Neural progenitor cell (in vitro differentiated cells): Measurements from ENCODE around the gene BCAS1. TPM values are rescaled to one million over a fixed set of nuclear protein-coding genes. Genes with fewer than 3 reads are reported as not detected.

Source experiments
- DNase-seq: peaks from one replicate; pipeline ENCODE4 v3.0.0-alpha.2; 2016; ENCODE audit warnings: low spot score
- H2AFZ ChIP-seq: fragments of 200-600 bp; sonication (generic); replicated peaks from 2 replicates; pipeline ENCODE4 v1.6.1; 2016; ENCODE audit warnings: antibody characterized with exemption
- H3F3A ChIP-seq: fragments of 200-600 bp; sonication (generic); 2 replicates; pipeline ENCODE4 v1.6.1; 2016; ENCODE audit warnings: antibody characterized with exemption, low read depth
- H3K27ac ChIP-seq: fragments of 200-600 bp; sonication (generic); 2 replicates; pipeline ENCODE4 v1.5.1; 2016; ENCODE audit warnings: mild to moderate bottlenecking
- H3K27me3 ChIP-seq: fragments of 200-600 bp; sonication (generic); 2 replicates; pipeline ENCODE4 v1.6.1; 2016; ENCODE audit warnings: mild to moderate bottlenecking, moderate library complexity
- H3K36me3 ChIP-seq: fragments of 200-600 bp; sonication (generic); 2 replicates; pipeline ENCODE4 v1.5.1; 2016
- H3K4me1 ChIP-seq: fragments of 200-600 bp; sonication (generic); 2 replicates; pipeline ENCODE4 v1.6.1; 2016; ENCODE audit warnings: mixed run types
- H3K4me2 ChIP-seq: fragments of 200-600 bp; sonication (generic); 2 replicates; pipeline ENCODE4 v1.6.1; 2016
- H3K4me3 ChIP-seq: fragments of 200-600 bp; sonication (generic); 2 replicates; pipeline ENCODE4 v1.5.1; 2016
- H3K79me2 ChIP-seq: fragments of 200-600 bp; sonication (generic); 2 replicates; pipeline ENCODE4 v1.6.1; 2016; ENCODE audit warnings: low read depth
- H3K9ac ChIP-seq: fragments of 200-600 bp; sonication (generic); 2 replicates; pipeline ENCODE4 v1.6.1; 2016
- H3K9me3 ChIP-seq: fragments of 200-600 bp; sonication (generic); 2 replicates; pipeline ENCODE4 v1.5.1; 2016; ENCODE audit warnings: low read depth
- H4K20me1 ChIP-seq: fragments of 200-600 bp; sonication (generic); 2 replicates; pipeline ENCODE4 v1.6.1; 2016; ENCODE audit warnings: low read depth
- H3K27ac Mint-ChIP-seq: 3 replicates; pipeline ENCODE4 v1.8.0; 2021; ENCODE audit warnings: mixed read lengths
- H3K27me3 Mint-ChIP-seq: 2 replicates; pipeline ENCODE4 v1.8.0; 2022; ENCODE audit warnings: low read depth, mild to moderate bottlenecking, inconsistent platforms, moderate library complexity, mixed read lengths; ENCODE audit not compliant: insufficient read depth
- H3K36me3 Mint-ChIP-seq: 3 replicates; pipeline ENCODE4 v1.8.0; 2021; ENCODE audit warnings: mixed read lengths
- H3K4me1 Mint-ChIP-seq: 3 replicates; pipeline ENCODE4 v1.8.0; 2021; ENCODE audit warnings: mixed read lengths
- H3K4me3 Mint-ChIP-seq: 3 replicates; pipeline ENCODE4 v1.8.0; 2021; ENCODE audit warnings: mild to moderate bottlenecking, moderate library complexity, mixed read lengths
- H3K9me3 Mint-ChIP-seq: 3 replicates; pipeline ENCODE4 v1.8.0; 2020; ENCODE audit warnings: mixed read lengths
- EZH2 ChIP-seq: fragments of 200-600 bp; sonication (generic); IDR thresholded peaks from 2 replicates; pipeline ENCODE4 v1.6.1; 2017; ENCODE audit warnings: antibody characterized with exemption, mild to moderate bottlenecking, moderate library complexity
- EZH2phosphoT487 ChIP-seq: fragments of 200-600 bp; sonication (generic); IDR thresholded peaks from 2 replicates; pipeline ENCODE4 v1.6.1; 2017; ENCODE audit warnings: antibody characterized with exemption
- total RNA-seq: library from RNA; depleted of rRNA; stranded (reverse); fragments of >200 nt; gene quantifications from 2 replicates; pipeline ENCODE4 v1.2.3, GENCODE V29; 2015; ENCODE audit warnings: low replicate concordance
- TF ChIP-seq, protein P1 (sequence below): fragments of 200-600 bp; sonication (generic); IDR thresholded peaks from 2 replicates; pipeline ENCODE4 v1.5.1; 2017; ENCODE audit warnings: antibody characterized with exemption, mild to moderate bottlenecking

BCAS1 gene
- total RNA-seq, 1 donor from 2014 or later = not detected

DNA sequence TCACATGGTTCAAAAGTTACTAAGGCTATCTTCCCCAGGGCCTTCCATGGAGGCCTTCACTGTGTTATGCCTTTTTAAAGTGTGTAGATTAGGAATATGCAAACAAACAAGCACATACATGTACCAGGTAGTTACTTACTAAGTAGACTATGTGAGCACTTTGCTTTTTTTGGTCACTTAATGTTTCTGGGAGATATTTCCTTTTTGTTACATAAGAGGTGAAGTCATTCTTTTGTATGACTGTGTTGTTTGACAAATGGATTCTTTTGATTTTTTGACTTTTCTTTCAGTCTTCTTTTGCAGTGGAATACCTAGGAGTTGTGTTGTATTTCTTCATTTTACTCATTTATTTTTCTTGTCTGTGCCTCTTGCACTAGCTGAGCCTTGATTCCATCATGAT, 39.6 kb upstream of the BCAS1 start:
- Histone ChIP-seq H4K20me1 (no peaks in the 10 kb centered on the region), H3K9me3 (no peaks in the 10 kb centered on the region), H3K36me3 (no peaks in the 10 kb centered on the region), H3K27ac (no peak overlapping the region), H3F3A (no peaks in the 10 kb centered on the region), H3K4me1 (no peaks in the 10 kb centered on the region), H3K9ac (no peak overlapping the region), H2AFZ (no peak overlapping the region), H3K4me2 (no peak overlapping the region), H3K79me2 (no peaks in the 10 kb centered on the region), H3K4me3 (no peak overlapping the region), H3K27me3 (no peaks in the 10 kb centered on the region)
- H3K27ac Mint-ChIP-seq = no peak overlapping the region
- no peaks in the 10 kb centered on the region for H3K36me3 Mint-ChIP-seq
- TF ChIP-seq EZH2phosphoT487 (no peak), EZH2 (no peak)
- H3K9me3 Mint-ChIP-seq = peaks cover 2% of the 10 kb centered on the region
- no peaks in the 10 kb centered on the region for H3K27me3 Mint-ChIP-seq
- DNase-seq = no peak
- H3K4me3 Mint-ChIP-seq = no peak overlapping the region
- no peaks in the 10 kb centered on the region for H3K4me1 Mint-ChIP-seq

DNA sequence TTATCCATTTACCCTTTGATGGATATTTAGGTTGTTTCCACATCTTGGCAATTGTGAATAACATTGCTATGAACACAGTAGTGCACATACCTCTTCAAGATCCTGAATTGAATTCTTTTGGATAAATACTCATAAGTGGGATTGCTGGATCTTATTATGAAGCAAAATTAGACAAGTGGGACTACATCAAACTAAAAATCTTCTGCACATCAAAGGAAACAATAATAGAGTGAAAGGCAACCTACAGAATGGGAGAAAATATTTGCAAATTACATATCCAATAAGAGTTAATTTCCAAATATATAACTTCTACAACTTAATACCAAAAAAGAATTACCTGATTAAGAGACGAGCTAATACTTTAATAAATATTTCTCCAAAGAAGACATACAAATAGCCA, 38.4 kb upstream of the BCAS1 start:
- Histone ChIP-seq H3K4me1 (no peaks in the 10 kb centered on the region), H3F3A (no peaks in the 10 kb centered on the region), H3K9ac (no peak overlapping the region), H3K79me2 (no peaks in the 10 kb centered on the region), H2AFZ (no peak overlapping the region), H3K9me3 (no peaks in the 10 kb centered on the region), H3K27ac (no peak overlapping the region), H3K27me3 (no peaks in the 10 kb centered on the region), H3K4me2 (no peak overlapping the region), H3K4me3 (no peak overlapping the region), H3K36me3 (no peaks in the 10 kb centered on the region), H4K20me1 (no peaks in the 10 kb centered on the region)
- Mint-ChIP-seq H3K4me1 (no peaks in the 10 kb centered on the region), H3K36me3 (no peaks in the 10 kb centered on the region), H3K27ac (no peak overlapping the region), H3K27me3 (no peaks in the 10 kb centered on the region), H3K9me3 (peaks cover 2% of the 10 kb centered on the region), H3K4me3 (no peak overlapping the region)
- TF ChIP-seq EZH2phosphoT487 (no peak), EZH2 (no peak)
- TF ChIP-seq, protein P1, sequence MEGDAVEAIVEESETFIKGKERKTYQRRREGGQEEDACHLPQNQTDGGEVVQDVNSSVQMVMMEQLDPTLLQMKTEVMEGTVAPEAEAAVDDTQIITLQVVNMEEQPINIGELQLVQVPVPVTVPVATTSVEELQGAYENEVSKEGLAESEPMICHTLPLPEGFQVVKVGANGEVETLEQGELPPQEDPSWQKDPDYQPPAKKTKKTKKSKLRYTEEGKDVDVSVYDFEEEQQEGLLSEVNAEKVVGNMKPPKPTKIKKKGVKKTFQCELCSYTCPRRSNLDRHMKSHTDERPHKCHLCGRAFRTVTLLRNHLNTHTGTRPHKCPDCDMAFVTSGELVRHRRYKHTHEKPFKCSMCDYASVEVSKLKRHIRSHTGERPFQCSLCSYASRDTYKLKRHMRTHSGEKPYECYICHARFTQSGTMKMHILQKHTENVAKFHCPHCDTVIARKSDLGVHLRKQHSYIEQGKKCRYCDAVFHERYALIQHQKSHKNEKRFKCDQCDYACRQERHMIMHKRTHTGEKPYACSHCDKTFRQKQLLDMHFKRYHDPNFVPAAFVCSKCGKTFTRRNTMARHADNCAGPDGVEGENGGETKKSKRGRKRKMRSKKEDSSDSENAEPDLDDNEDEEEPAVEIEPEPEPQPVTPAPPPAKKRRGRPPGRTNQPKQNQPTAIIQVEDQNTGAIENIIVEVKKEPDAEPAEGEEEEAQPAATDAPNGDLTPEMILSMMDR = no peak
- DNase-seq = no peak

- no peak for TF ChIP-seq EZH2phosphoT487
- TF ChIP-seq, protein P1 = no peak
- no peak for TF ChIP-seq EZH2
- no peaks in the 10 kb centered on the region for H3K9me3 ChIP-seq
- no peak overlapping the region for H3K4me3 Mint-ChIP-seq
- no peaks in the 10 kb centered on the region for H3K36me3 ChIP-seq
- H2AFZ ChIP-seq = no peak overlapping the region
- H3K9ac ChIP-seq = no peak overlapping the region
- no peak overlapping the region for H3K27ac Mint-ChIP-seq
- peaks cover 2% of the 10 kb centered on the region for H3K9me3 Mint-ChIP-seq
- H3K27ac ChIP-seq = no peak overlapping the region
- H3F3A ChIP-seq = no peaks in the 10 kb centered on the region
- no peaks in the 10 kb centered on the region for H4K20me1 ChIP-seq
- DNase-seq = no peak
- H3K79me2 ChIP-seq = no peaks in the 10 kb centered on the region
- H3K36me3 Mint-ChIP-seq = no peaks in the 10 kb centered on the region
- no peaks in the 10 kb centered on the region for H3K27me3 Mint-ChIP-seq
- H3K4me1 Mint-ChIP-seq = no peaks in the 10 kb centered on the region
- no peaks in the 10 kb centered on the region for H3K27me3 ChIP-seq
- H3K4me3 ChIP-seq = no peak overlapping the region
- H3K4me2 ChIP-seq = no peak overlapping the region
- H3K4me1 ChIP-seq = no peaks in the 10 kb centered on the region
Measured at GRCh38 chr20:54108326-54108642, 37.9 kb upstream of the BCAS1 start.

GRCh38 chr20:54107600-54108325, 37.4 kb upstream of the BCAS1 start:
- Histone ChIP-seq H3K36me3 (no peaks in the 10 kb centered on the region), H3K4me2 (no peak overlapping the region), H3K79me2 (no peaks in the 10 kb centered on the region), H3K27me3 (no peaks in the 10 kb centered on the region), H2AFZ (no peak overlapping the region), H3K4me3 (no peak overlapping the region), H3K9ac (no peak overlapping the region), H4K20me1 (no peaks in the 10 kb centered on the region), H3F3A (no peaks in the 10 kb centered on the region), H3K4me1 (no peaks in the 10 kb centered on the region), H3K27ac (no peak overlapping the region), H3K9me3 (no peaks in the 10 kb centered on the region)
- Mint-ChIP-seq H3K27me3 (no peaks in the 10 kb centered on the region), H3K4me1 (no peaks in the 10 kb centered on the region), H3K36me3 (no peaks in the 10 kb centered on the region), H3K27ac (no peak overlapping the region), H3K9me3 (peaks cover 2% of the 10 kb centered on the region), H3K4me3 (no peak overlapping the region)
- DNase-seq = no peak
- TF ChIP-seq EZH2 = no peak
- no peak for TF ChIP-seq EZH2phosphoT487
- TF ChIP-seq, protein P1 = no peak
